ENCODE data around the gene DCPS.
"Not testable (repeated sequence)": the region's sequence is repeated elsewhere in the genome, so short reads cannot be mapped to it uniquely, and the experiment has no call there.

The DCPS gene

GRCh38 chr11:126345759-126346585 lies 42.1 kb downstream of the DCPS start:
- DNase-seq (ENCODE audit: low spot score): no peak

- no peak for DNase-seq (ENCODE audit: low spot score)
Observed at GRCh38 chr11:126346586-126346940, 42.7 kb downstream of the DCPS start.

- DNase-seq (ENCODE audit: low spot score): not testable (repeated sequence)
Observed at GRCh38 chr11:126346946-126347345, 43.1 kb downstream of the DCPS start.

- no peak for DNase-seq (ENCODE audit: low spot score)
Observed at GRCh38 chr11:126347751-126348668, 44.1 kb downstream of the DCPS start.

GRCh38 chr11:126348806-126349582 lies 45.1 kb downstream of the DCPS start:
- DNase-seq (ENCODE audit: low spot score): peak; percentile 9

- no peak for DNase-seq (ENCODE audit: low spot score)
Observed at GRCh38 chr11:126350836-126351235, 47.0 kb downstream of the DCPS start.

GRCh38 chr11:126352163-126352562 lies 48.3 kb downstream of the DCPS start:
- DNase-seq (ENCODE audit: low spot score): no peak

GRCh38 chr11:126352934-126353801 lies 49.3 kb downstream of the DCPS start:
- DNase-seq (ENCODE audit: low spot score): no peak

- no peak for DNase-seq (ENCODE audit: low spot score)
Observed at GRCh38 chr11:126354631-126355323, 50.9 kb downstream of the DCPS start.

GRCh38 chr11:126355324-126355925 lies 51.6 kb downstream of the DCPS start, which contains the start of gene ST3GAL4:
Gene ST3GAL4 (plus strand): TSS chr11:126355686. CDS start chr11:126406156, 50,470 bp downstream.
- peak; percentile 85 for DNase-seq (ENCODE audit: low spot score)

GRCh38 chr11:126355926-126356897 lies 52.4 kb downstream of the DCPS start:
- DNase-seq (ENCODE audit: low spot score): peak; percentile 94

GRCh38 chr11:126357055-126357962 lies 53.4 kb downstream of the DCPS start:
- DNase-seq (ENCODE audit: low spot score): no peak

- DNase-seq (ENCODE audit: low spot score): no peak
Observed at GRCh38 chr11:126357969-126358762, 54.3 kb downstream of the DCPS start.

- DNase-seq (ENCODE audit: low spot score): no peak
Observed at GRCh38 chr11:126358763-126359160, 54.9 kb downstream of the DCPS start.

- DNase-seq (ENCODE audit: low spot score): peak; percentile 64
Observed at GRCh38 chr11:126359431-126360048, 55.7 kb downstream of the DCPS start.

GRCh38 chr11:126360049-126360446 lies 56.2 kb downstream of the DCPS start:
- peak; percentile 57 for DNase-seq (ENCODE audit: low spot score)
